MCF 10A (cell line): ENCODE results near the gene CHKB. TPM values are rescaled to one million over a fixed set of nuclear protein-coding genes. Genes with fewer than 3 reads are reported as not detected.
A peak's percentile ranks its signal among the peaks of the same experiment; 100 is the strongest.
"Not testable (repeated sequence)": the region's sequence is repeated elsewhere in the genome, so short reads cannot be mapped to it uniquely, and the experiment has no call there.

Experiments used
- BruUV-seq: library from RNA; stranded (reverse); fragments of 400-500 nt; replicated peaks from 2 replicates; lab custom pipeline; 2021; lab: Mats Ljungman, UMichigan
- CTCF ChIA-PET: fragments of 300-600 bp; sonication (Branson Sonifier 250); formaldehyde crosslinking; extraction: SDS; loops from one replicate; lab custom pipeline; 2021; ENCODE audit warnings: antibody characterized with exemption, inconsistent platforms; lab: Yijun Ruan, JAX
- POLR2A ChIA-PET: fragments of 300-600, 350-650 bp; sonication (Branson Sonifier 250); formaldehyde crosslinking; extraction: SDS; loops from one replicate; lab custom pipeline; 2020; ENCODE audit warnings: antibody characterized with exemption, inconsistent platforms; lab: Yijun Ruan, JAX
- DNase-seq: peaks from one replicate; pipeline ENCODE4 v3.0.0-alpha.2; 2018; ENCODE audit not compliant: unreplicated experiment
- H3K27ac Mint-ChIP-seq: one replicate; pipeline ENCODE4 v1.8.0; 2022; ENCODE audit warnings: mild to moderate bottlenecking, low read depth, mixed read lengths; ENCODE audit not compliant: unreplicated experiment
- H3K27me3 Mint-ChIP-seq: one replicate; pipeline ENCODE4 v1.8.0; 2022; ENCODE audit warnings: mixed read lengths; ENCODE audit not compliant: insufficient read depth, unreplicated experiment
- H3K36me3 Mint-ChIP-seq: one replicate; pipeline ENCODE4 v1.8.0; 2022; ENCODE audit warnings: mild to moderate bottlenecking, moderate library complexity, mixed read lengths; ENCODE audit not compliant: insufficient read depth, unreplicated experiment
- H3K4me1 Mint-ChIP-seq: one replicate; pipeline ENCODE4 v1.8.0; 2022; ENCODE audit warnings: mixed read lengths; ENCODE audit not compliant: insufficient read depth, unreplicated experiment
- H3K4me3 Mint-ChIP-seq: one replicate; pipeline ENCODE4 v1.8.0; 2022; ENCODE audit warnings: mild to moderate bottlenecking, moderate library complexity, mixed read lengths; ENCODE audit not compliant: unreplicated experiment
- H3K9me3 Mint-ChIP-seq: one replicate; pipeline ENCODE4 v1.8.0; 2022; ENCODE audit warnings: mixed read lengths; ENCODE audit not compliant: unreplicated experiment
- intact Hi-C: fragments of 100-400 bp; cut with micrococcal nuclease; formaldehyde crosslinking; loops from 2 replicates; pipeline ENCODE4 v1.14.1; 2022
- total RNA-seq: library from RNA; stranded (reverse); gene quantifications from 2 replicates; pipeline ENCODE4 v1.2.3, GENCODE V29; 2022
- TF ChIP-seq, protein P1 (sequence below): fragments of 200-600 bp; IDR thresholded peaks from one replicate; pipeline ENCODE4 v1.8.0; 2022; ENCODE audit warnings: antibody characterized with exemption, mild to moderate bottlenecking; ENCODE audit not compliant: unreplicated experiment

CHKB gene
- total RNA-seq, 1 experiment from 2014 or later, result 60.6 TPM

DNA sequence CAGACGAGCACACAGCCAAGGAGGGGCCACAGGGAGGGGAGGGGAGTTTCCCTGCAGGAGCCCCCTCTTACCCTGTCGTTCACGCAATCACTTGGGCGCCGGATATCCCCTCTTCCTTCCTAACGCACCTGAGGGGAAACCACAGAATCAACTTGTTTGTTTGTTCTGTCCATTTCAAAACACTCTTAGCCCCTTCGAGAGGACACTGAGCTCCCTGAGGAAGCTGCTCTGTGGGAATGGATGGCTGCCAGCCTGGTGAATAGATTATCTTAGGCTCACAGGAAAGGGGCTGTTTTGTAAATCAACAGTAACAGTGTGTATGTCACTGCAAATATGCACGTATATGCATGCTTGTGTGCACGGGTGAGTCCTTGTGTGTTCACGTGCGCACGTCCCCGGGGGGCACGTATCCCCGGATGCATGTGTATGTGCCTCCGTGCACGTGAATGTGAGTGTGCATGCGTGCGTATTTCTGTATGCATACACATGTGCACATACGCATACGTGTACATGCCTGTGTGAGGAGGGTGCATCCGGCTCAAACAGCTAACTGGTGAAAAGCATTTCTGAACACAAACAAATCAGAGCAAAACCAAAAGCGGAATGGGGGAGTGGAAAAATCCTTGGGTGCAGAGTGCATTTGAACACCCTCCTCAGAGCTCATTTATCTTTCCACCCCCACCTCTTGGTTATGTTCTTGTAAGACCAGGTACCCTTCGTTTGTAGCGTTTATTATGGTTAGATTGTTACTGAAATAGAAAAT, 38.1 kb upstream of the CHKB start:
- Mint-ChIP-seq H3K27ac (no peak overlapping the region), H3K27me3 (no peaks in the 10 kb centered on the region), H3K36me3 (peaks cover 10% of the 10 kb centered on the region), H3K4me3 (peak overlapping the region; percentile 68), H3K9me3 (no peaks in the 10 kb centered on the region), H3K4me1 (peaks cover 26% of the 10 kb centered on the region)
- POLR2A ChIA-PET, result interaction anchor here (0.7 to 3.3 kb wide), 24 partner anchors 12 to 377 kb away, joined by 3 to 74 read pairs (median 6); partner anchors contain the start of genes CHKB, HDAC10, KLHDC7B and LMF2
- CTCF ChIA-PET, result interaction anchor here (0.6 to 3.4 kb wide), 37 partner anchors 9 to 368 kb away, joined by 3 to 17 read pairs (median 4); partner anchors contain the start of genes LMF2, NCAPH2, SCO2 and SYCE3
- TF ChIP-seq, protein P1, sequence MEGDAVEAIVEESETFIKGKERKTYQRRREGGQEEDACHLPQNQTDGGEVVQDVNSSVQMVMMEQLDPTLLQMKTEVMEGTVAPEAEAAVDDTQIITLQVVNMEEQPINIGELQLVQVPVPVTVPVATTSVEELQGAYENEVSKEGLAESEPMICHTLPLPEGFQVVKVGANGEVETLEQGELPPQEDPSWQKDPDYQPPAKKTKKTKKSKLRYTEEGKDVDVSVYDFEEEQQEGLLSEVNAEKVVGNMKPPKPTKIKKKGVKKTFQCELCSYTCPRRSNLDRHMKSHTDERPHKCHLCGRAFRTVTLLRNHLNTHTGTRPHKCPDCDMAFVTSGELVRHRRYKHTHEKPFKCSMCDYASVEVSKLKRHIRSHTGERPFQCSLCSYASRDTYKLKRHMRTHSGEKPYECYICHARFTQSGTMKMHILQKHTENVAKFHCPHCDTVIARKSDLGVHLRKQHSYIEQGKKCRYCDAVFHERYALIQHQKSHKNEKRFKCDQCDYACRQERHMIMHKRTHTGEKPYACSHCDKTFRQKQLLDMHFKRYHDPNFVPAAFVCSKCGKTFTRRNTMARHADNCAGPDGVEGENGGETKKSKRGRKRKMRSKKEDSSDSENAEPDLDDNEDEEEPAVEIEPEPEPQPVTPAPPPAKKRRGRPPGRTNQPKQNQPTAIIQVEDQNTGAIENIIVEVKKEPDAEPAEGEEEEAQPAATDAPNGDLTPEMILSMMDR, result no peak
- DNase-seq, result peak; percentile 17
- no TSS peak for BruUV-seq
- intact Hi-C loops, result loop anchor here (2.0 to 5.0 kb wide), 5 partner anchors 38 to 368 kb away; partner anchors contain the start of genes CHKB, HDAC10, LMF2 and NCAPH2

DNA sequence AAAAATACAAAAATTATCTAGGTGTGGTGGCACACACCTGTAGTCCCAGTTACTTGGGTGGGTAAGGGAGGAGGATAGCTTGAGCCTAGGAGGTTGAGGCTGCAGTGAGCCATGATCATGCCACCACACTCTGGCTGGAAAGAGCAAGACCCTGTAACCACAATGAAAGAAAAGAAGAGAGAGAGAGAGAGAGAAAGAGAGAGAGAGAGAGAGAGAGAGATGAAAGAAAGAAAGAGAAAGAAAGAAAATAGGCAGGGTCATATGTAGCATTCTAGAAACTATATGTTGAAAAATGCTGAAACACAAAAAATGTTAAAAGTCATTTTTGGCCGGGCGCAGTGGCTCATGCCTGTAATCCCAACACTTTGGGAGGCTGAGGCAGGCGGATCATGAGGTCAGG, 31.6 kb upstream of the CHKB start:
- H3K36me3 Mint-ChIP-seq, H3K9me3 Mint-ChIP-seq, intact Hi-C loops, H3K4me3 Mint-ChIP-seq, DNase-seq, BruUV-seq, H3K4me1 Mint-ChIP-seq, H3K27ac Mint-ChIP-seq: not testable (repeated sequence)
- H3K27me3 Mint-ChIP-seq, result peaks cover 12% of the 10 kb centered on the region
- ChIA-PET POLR2A (interaction anchor here (0.7 kb wide), 2 partner anchors 14 to 27 kb away, joined by 3 read pairs; no protein-coding TSS in a partner anchor), CTCF (interaction anchor here (0.6 kb wide), 1 partner anchor 19 kb away, joined by 3 read pairs; no protein-coding TSS in a partner anchor)

DNA sequence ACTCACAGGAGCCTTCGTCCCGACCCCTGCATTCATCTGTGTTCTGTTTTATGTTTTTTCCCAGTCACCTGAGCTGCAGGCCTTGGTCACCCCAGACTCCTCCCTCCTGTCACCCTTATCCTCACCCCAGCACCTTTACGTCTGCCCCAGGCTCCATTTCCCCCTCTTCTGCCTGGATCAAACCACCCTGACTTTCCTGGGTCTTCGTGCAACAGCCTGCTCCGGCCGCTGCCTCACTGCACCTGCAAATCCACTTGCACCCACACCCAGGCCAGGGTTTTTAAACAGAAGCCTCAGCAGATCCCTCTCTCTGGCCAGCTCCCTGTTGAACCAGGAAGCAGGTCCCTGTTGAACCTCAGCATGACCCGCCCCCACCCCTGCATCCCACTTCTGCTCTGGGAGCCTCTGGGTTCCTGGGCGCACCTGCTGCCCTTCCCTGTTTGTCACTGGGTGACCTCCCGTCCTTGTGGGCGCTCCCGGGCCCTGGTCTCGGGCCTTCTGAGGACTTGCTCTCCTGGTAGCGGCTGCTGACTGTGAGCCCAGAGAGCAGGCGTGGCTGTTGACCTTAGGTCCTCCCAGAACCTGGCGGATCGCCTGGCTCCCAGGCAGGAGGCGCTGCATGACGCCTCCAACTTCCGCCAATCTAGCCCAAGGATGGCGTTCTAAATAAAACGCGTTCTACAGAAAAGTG, 30.8 kb upstream of the CHKB start:
- Mint-ChIP-seq H3K36me3 (no peaks in the 10 kb centered on the region), H3K4me3 (no peak overlapping the region), H3K27ac (no peak overlapping the region), H3K4me1 (no peaks in the 10 kb centered on the region), H3K9me3 (no peaks in the 10 kb centered on the region), H3K27me3 (peaks cover 12% of the 10 kb centered on the region)
- TF ChIP-seq, protein P1, result no peak
- ChIA-PET POLR2A (interaction anchor here (0.6 kb wide), 1 partner anchor 74 kb away, joined by 3 read pairs; no protein-coding TSS in a partner anchor), CTCF (interaction anchor here (0.6 to 1.2 kb wide), 2 partner anchors 47 to 50 kb away, joined by 3 to 8 read pairs; no protein-coding TSS in a partner anchor)
- intact Hi-C loops, result no loop called here
- no TSS peak for BruUV-seq
- no peak for DNase-seq

DNA sequence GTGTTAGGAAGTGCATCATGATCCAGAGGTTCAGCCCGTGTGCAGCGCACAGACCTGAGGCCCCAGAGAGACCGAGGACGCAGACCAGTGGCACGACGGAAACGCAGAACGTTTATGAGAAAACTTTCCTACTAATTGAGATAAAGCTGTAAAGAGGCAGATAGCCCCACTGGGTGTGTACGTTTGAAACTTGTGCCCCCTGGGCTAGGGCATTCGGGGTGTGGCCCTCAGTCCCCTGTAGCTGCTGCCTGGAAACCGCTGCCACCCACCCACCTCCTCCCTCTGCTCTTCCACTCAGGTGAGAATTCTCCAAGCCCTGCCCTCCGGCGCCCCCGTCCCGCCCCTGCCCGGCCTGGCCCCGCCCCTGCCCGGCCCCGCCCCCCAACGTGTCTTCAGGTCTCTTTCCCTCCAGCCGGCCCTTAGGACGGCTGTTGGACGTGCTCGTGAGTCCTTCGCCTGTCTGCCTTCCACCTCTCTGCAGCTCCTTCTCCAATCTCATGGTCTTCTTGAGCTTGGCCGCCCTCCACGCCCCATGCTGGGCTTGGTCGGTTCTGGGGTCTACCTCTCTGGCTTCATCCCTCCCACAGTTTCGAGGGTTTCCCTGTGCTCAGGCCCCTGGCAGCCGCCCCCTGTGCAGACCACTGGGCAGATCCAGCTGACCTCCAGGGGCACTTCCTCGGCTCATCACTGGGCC, 30.0 kb upstream of the CHKB start:
- BruUV-seq, result no TSS peak
- peaks cover 18% of the 10 kb centered on the region for H3K27me3 Mint-ChIP-seq

More for the DNA sequence above, 30.0 kb upstream of the CHKB start:
- Mint-ChIP-seq H3K36me3 (no peaks in the 10 kb centered on the region), H3K4me1 (no peaks in the 10 kb centered on the region), H3K4me3 (no peak overlapping the region), H3K9me3 (no peaks in the 10 kb centered on the region), H3K27ac (no peak overlapping the region)
- ChIA-PET CTCF (interaction anchor here (0.6 to 1.7 kb wide), 4 partner anchors 9 to 94 kb away, joined by 3 to 8 read pairs (median 6); no protein-coding TSS in a partner anchor), POLR2A (interaction anchor here (0.6 kb wide), 1 partner anchor 74 kb away, joined by 3 read pairs; no protein-coding TSS in a partner anchor)
- peak; percentile 18 for DNase-seq
- intact Hi-C loops, result no loop called here
- TF ChIP-seq, protein P1, result no peak
